Inferior parietal cortex (tissue), 1 donor: Measurements from ENCODE around the gene MXRA5.
"Not testable (repeated sequence)": the region's sequence is repeated elsewhere in the genome, so short reads cannot be mapped to it uniquely, and the experiment has no call there.

ENCODE experiments used
- DNase-seq: peaks from one replicate; pipeline ENCODE4 v3.0.0-alpha.2; 2016; ENCODE audit errors: extremely low spot score

The MXRA5 gene, protein sequence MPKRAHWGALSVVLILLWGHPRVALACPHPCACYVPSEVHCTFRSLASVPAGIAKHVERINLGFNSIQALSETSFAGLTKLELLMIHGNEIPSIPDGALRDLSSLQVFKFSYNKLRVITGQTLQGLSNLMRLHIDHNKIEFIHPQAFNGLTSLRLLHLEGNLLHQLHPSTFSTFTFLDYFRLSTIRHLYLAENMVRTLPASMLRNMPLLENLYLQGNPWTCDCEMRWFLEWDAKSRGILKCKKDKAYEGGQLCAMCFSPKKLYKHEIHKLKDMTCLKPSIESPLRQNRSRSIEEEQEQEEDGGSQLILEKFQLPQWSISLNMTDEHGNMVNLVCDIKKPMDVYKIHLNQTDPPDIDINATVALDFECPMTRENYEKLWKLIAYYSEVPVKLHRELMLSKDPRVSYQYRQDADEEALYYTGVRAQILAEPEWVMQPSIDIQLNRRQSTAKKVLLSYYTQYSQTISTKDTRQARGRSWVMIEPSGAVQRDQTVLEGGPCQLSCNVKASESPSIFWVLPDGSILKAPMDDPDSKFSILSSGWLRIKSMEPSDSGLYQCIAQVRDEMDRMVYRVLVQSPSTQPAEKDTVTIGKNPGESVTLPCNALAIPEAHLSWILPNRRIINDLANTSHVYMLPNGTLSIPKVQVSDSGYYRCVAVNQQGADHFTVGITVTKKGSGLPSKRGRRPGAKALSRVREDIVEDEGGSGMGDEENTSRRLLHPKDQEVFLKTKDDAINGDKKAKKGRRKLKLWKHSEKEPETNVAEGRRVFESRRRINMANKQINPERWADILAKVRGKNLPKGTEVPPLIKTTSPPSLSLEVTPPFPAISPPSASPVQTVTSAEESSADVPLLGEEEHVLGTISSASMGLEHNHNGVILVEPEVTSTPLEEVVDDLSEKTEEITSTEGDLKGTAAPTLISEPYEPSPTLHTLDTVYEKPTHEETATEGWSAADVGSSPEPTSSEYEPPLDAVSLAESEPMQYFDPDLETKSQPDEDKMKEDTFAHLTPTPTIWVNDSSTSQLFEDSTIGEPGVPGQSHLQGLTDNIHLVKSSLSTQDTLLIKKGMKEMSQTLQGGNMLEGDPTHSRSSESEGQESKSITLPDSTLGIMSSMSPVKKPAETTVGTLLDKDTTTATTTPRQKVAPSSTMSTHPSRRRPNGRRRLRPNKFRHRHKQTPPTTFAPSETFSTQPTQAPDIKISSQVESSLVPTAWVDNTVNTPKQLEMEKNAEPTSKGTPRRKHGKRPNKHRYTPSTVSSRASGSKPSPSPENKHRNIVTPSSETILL (N-terminal part only)

DNA sequence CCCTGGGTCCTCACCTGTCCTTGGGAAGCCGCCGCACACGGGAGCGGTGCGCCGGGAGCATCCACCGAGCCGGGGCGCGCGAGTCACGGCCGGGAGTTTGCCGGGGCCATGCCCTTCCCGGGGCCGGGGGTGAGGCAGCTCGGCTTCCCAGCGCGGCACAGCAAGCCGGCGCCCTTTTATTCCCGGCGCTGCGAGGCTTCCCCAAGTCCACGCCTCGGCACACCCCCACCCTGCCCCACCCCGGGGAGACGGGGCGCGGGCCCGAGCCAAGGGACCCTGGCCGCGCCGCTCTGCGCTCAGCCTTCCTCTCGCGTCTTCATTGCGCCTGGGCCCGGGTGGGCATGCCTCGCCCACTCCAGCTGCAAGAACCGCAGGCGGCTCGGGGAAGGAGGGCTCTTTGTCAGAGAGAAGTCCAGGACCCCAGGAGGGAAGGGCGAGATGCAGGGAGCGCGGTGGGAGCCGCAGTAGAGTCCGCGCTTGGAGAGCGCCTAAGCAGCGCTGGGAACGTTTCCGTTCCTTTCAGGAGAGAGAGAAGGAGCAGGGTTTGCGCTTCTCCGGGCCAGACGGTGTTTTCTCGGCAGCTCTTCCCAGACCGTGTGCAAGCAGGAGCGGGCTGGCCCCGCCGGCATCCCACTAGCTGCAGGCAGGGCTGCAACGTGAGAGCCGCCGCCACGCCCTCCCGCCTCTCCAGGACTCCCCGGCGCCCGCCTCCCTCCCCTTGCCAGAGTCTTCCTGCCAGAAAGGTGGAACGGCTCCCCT lies at the start of gene MXRA5:
TSS of gene MXRA5 (minus strand) at position 152 of the 759 bp plus-strand sequence. CDS start 2,819 bp downstream, outside the sequence.
- no peak for DNase-seq

DNA sequence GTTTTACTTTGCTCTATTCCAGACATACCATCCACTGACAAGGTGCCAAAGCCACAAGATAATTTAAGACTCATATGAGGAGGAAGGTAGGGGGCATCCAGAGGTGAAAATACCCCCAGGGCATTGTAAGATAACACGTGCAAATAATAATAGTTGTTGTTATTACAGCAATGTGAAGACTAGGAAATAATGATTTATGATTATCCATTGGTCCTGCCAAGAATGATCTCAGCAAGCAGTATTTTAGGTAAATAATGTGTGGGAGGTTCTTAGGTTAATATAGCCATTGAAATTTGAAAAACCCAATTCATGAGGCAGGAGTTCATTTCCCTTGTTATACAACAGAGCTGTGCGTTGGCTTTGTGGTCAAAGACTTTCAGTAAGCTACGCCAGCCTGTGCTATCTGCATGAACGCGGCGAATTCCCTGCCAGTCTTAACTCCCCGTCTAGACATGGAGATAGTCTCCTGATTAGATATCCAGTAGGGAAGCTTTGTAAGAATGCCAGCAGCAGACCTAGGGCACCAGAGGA lies 47.2 kb upstream of the MXRA5 start:
- DNase-seq = no peak

DNA sequence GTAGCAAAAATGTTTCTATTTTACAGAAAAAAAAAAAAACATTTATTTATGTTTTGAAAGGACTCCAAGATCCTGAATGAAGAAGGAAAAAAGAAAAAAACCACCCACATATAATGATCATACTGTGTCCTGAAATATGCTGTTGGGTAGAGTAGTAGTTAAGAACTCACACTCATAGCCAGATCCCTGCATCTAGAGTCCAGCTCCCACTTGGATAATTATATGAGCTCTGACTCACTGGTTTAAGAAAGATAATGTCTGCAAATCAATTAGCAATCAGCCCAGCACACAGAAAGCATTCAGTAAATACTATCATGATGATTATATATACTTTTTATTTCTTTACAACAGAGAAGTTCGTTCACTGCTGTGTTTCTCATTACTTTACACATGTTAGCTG lies 46.7 kb upstream of the MXRA5 start:
- no peak for DNase-seq

DNA sequence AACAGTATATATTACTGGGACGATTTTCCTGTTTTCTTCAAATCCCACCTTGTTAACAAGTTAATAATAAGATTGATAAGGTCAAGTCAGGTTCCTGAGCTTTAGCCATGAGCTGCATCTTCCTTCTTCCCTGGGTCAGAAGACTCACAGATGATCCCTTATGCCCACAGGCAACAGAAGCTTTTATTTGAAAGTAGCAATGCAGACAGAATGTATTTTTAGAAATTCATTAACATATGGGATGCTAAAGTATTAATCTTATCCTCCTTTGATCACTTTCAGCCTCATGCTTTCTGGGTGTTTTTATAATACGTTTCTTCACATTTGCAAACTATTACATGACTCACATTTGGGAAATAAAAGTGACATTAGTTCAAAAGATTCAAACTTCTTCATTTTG lies 42.0 kb upstream of the MXRA5 start:
- no peak for DNase-seq

DNA sequence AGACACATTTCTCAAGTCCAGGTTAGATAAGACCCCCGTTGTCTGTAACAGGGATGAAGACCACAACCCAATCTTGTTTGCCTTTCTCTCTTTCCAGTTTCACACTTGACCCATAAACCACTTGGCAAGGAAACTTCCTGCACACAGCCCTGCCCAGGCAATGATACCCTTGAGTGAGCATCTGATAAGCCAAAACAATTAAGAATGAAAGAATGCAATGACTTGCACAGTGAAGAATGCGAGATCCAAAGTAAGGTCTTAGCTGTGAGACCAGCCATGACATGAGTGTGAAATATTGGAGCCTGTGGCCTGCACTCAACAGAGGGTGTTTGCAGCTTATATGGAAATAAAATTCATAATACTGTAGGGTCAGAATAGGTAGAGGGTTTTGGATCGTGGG lies 37.9 kb upstream of the MXRA5 start:
- no peak for DNase-seq

DNA sequence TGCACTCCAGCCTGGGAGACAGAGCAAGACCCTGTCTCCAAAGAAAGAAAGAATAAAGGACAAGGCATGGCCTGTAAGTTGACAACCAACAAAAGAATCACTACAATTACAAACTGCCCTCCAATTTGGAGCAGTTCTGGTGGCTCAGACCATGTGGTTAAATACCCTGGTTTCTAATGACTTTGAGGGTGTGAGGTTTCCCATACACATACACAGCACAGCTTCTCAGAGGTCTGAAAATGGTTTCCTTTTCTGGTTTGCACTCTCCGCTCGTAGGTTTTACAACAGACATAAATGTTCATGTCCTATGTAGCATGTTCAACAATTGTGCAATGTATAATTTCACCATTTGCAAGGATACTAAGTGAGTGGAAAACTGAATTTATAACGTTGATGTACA lies 34.2 kb upstream of the MXRA5 start:
- DNase-seq = no peak

DNA sequence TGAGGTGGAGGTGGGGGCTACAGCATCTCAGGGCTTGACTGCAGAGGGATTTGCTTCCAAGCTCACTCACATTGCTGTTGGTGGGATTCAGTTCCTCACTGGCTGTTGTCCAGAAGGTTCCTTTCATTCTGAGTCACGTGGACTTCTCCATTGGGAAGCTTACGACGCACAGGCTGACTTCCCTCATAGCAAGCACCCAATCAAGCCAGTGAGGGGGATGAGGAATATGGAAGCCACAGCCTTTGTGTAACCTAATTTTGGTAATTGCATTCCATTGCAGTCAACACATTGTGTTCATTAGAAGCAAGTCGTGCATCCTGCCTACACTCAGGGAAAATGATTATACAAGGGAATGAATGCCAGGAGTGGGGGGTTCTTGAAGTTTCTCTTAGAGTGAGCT lies 32.7 kb upstream of the MXRA5 start:
- no peak for DNase-seq

DNA sequence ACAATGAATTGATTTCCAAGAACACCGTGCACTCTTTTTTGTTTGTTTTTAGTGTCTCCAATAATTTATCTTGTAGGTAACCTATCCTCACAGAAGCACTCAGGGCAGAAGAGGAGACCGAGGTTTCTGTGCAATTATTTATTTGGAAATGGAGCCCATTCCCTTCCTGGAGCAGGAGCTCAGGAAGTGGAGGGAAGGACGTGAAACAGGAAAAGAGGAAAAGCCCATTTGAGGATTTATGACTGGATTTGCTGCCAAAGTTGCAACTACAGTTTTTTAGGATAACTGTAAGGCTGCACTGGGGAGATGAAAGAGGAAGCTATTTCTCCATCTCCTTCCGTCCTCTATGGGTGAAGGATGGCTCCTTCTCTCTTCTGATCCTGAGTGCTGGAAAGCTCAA lies 31.7 kb upstream of the MXRA5 start:
- DNase-seq = no peak

DNA sequence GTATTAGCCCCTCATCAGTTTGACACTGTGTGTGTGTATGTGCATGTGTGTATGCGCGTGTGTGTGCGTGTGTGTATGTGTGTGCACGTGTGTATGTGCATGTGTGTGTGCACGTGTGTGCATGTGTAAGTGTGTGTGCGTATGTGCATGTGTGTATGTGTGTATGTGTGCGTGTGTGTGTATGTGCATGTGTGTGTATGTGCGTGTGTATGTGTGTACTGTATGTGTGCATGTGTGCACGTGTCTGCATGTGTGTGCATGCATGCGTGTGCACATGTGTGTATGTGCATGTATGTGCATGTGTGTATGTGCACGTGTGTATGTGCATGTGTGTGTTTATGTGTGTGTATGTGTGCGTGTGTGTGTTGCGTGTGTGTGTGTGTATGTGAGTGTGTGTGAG lies 31.1 kb upstream of the MXRA5 start:
- no peak for DNase-seq

DNA sequence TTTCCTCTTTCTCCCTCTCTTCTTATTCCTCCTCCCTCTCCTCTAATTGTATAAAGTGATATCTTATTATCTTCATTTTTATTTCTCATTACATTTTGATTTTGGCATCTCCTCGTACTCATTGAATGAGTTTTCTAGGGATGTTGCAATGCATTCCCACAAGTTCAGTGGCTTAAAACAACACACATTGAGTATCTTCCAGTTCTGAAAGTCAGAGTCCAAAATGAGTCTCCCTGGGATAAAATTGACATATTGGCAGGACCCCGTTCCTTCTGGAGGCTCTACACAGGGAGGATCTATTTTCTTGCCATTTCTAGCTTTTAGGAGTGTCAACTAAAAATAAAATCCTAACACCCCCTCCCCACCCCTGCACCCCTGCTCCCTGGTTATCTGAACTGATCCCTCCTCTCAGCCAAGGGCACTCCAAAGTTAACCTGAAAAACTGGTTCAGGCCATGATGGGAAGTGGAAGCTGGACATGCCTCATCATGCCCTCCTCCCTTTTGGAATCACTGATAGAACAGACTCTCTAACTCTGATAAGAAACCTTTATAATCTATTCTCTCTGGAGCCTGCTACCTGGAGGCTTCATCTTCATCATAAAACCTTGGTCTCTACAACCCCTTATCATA lies 29.5 kb upstream of the MXRA5 start:
- not testable (repeated sequence) for DNase-seq

DNA sequence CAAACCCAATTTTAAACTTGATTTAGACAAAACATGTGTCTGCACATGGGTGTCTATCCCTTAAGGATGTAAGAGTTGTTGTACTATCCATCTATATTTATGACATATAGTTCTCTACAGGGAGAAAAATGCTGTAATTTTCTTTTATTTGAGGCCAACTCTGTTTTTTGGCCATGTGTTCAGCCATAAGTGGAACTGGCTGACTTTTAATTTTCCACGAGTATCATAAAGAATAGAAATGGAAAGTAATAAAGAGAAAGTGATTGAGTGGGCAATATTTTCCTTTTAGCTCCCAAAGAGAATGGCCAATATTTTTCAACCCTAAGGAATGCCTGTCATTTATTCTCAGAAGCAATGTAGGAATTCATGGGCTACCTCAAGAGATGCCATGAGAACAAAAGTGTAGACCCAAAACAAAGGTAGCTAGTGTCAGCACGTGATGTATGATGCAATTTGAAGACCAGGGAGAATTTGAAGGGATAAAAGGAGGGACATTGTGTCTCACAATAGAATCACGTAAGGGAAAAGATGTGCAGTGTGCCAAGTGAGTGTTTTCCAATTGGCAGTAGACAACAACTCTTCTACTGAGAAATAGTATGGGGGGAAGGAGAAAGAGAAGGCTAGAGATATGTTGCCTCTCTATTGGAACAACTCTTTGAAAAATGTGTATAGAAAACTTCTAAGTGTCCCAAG lies 27.8 kb upstream of the MXRA5 start:
- no peak for DNase-seq

DNA sequence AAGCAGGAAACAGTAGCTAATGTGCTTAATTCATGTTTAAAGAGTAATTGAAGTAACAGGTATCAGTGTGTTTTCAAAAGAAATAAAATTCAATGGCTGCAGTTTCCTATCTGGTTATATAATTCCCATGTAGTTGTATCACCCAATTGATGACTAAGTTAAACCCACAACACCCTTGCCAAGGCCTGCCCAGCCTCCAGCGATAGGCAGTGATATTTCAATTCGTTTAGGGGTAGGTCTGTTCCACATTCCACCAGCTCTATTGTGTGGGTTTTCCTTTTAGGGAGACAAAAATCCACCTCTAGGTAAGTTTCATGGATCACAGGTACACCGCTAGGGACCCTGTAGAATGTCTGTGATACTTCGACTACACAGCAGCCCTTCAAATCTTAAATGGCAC lies 24.7 kb upstream of the MXRA5 start:
- no peak for DNase-seq

DNA sequence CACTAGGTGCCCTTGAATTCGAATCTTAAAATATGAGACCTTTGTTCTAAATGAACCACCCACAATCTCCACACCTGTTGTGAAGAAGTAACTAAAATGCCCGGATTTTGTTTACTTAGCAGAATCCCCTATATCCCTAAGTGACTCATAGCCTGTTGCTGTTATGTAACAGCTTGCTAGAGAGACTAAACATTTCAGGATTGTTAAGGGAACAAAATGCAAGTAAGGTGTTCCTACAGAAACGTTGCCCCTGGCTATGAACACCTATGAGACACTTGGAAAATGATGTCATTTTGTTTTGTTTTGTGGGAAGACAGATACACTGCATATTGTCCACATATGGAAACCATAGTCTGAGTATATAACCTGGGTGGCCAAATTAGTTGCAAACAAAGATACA lies 24.2 kb upstream of the MXRA5 start:
- DNase-seq = no peak

DNA sequence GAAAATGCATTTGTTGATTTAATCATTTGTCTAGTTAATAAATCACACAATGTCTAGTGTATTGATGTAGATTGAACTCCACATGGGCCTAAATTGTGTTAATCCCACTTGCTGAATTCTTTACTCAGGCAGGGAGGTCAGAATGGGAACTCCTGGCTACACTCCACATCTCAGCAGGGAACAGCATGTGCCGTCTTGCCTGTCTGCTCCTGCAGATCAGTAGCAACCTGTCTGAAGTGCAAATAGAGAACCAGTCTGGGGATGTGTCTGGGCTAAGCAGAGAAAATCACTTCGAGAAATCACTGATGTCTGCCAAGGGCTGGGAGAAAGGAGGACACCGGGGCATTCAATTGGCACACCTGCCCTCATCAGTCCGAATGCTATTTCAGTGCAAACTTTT lies 16.5 kb upstream of the MXRA5 start:
- no peak for DNase-seq

DNA sequence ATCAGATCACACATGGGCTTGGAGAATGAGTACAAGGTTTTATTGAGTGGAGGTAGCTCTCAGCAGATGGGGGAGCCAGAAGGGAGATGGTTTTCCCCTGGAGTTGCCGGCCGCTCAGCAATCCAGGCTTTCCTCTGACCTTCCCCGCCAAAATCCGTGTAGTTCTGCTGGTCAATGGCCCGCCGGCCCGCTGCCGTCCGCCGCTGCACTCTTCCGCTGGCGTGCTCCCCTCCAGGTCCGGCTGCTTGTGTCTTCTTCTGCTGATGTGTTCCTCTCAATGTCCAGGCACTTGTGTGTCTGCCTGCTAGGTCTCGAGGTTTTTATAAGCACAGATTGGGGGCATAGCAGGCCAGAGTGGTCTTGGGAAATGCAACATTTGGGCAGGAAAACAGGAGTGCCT lies 14.4 kb upstream of the MXRA5 start:
- DNase-seq = no peak

DNA sequence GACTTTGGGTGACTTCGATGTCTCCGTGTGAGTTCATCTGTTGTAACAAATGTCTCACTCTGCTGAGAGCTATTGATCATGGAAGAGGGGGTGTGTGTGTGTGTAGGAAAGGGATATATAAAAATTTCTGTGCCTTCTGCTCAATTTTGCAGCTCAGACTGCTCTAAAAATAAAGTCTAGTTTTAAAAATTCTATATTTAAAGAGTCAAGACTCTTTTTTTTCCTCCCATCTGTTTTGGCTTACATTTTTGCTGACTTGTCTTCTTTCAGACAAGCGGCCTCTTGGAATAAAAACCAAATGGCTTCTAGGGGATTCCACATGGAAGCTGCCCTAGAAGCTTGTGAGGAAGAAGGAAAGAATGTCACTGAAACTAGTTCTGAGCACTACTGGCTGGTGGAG lies 6.3 kb upstream of the MXRA5 start:
- not testable (repeated sequence) for DNase-seq

DNA sequence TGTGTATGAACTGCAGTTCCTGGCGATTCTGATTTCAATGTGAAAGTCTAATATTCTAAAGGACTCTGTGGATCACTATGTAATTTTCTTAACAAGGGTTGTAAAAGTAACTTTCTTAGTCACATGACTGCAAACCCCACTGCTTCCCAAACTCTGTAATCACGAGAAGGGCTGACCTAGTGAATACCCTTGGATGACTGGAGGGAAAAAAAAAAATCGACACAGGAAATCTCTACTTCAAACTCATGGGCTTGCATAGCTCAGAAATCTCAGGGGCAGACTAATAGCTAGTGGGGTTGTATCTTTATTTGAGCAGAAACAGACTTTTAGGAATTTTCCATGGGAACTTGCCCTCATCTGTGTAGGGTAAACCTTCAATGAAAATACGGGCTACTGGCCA lies 4.8 kb upstream of the MXRA5 start:
- DNase-seq = no peak

DNA sequence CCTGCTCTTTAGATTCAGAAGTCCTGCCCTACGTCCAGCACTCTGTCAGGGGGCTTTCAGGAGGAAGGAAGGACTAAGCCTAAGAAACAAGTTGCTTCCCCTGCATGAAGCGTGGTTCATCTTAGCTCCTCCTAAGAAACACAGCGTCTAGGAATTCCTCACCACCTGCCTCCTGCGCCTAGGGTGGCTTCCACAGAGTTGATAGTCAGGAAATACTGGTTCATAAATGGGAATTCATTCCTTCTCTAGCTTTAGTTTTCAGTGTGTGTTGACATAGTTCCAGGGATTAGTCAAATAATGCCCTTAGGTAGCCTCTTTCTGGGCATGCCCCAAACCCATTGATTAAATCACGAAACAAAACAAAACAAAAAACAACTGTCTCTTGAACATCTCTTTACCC lies 1.7 kb upstream of the MXRA5 start:
- no peak for DNase-seq

DNA sequence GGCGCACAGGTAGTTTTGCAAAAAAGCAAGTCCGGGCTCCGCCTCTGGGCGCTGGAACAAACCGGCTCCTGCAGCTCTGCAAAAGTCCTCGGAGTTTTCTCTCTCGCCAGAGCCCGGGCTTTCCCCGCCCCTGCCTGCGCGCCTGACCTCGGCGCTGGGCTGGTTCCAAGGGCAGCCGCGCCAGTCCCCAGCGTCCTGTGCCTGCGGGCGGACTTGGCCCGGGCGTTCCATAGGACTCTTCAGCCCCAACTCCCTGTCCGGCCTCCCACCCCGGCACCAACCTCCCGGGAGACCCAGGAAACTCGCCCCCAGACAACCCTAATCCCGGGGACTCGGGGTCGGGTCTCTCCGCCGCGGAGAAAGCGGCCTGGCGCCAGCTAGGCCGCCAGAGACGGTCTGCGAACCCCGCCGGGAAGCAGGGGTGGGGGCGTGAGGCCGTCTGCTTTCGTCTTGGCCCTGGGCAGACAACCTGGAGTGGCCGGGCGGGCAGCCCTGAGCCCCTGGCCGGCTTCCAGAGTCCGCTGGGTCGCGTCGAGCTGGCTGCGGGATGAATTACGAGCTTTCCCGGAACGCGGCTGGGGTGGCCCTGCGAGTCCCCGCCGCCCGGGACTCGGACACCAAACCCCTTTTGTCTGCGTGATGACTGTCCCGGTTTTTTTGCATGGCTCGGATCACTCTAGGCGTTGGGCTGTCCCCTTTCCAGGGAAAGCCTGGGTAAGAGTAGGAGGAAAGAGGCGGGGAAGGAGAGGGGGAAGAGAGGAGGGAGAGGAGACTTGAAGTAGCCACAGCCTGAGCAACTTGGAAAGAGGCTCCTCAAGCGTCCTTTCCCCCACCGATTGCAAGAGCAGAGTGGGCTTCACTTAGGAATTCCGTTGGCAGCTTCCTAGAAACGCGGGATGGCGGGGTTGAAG lies 916 bp downstream of the MXRA5 start:
- no peak for DNase-seq
